Measurements from ENCODE around the gene TOMM34.
A peak's percentile ranks its signal among the peaks of the same experiment; 100 is the strongest.

TOMM34 gene

GRCh38 chr20:44973053-44973452 is 12.9 kb upstream of the TOMM34 start:
- TF ChIP-seq, protein P1, sequence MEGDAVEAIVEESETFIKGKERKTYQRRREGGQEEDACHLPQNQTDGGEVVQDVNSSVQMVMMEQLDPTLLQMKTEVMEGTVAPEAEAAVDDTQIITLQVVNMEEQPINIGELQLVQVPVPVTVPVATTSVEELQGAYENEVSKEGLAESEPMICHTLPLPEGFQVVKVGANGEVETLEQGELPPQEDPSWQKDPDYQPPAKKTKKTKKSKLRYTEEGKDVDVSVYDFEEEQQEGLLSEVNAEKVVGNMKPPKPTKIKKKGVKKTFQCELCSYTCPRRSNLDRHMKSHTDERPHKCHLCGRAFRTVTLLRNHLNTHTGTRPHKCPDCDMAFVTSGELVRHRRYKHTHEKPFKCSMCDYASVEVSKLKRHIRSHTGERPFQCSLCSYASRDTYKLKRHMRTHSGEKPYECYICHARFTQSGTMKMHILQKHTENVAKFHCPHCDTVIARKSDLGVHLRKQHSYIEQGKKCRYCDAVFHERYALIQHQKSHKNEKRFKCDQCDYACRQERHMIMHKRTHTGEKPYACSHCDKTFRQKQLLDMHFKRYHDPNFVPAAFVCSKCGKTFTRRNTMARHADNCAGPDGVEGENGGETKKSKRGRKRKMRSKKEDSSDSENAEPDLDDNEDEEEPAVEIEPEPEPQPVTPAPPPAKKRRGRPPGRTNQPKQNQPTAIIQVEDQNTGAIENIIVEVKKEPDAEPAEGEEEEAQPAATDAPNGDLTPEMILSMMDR (IDR thresholded peaks at IDR 0.05; ENCODE audit: extremely low read depth, insufficient read depth, missing control alignments) = no peak
- in situ Hi-C loops (cut with MboI; ENCODE audit: low pct_unique_long_range_greater_than_20kb, low sequenced_read_pairs, unreplicated experiment) = no loop called here
- DNase-seq (ENCODE audit: low spot score) = no peak

DNA sequence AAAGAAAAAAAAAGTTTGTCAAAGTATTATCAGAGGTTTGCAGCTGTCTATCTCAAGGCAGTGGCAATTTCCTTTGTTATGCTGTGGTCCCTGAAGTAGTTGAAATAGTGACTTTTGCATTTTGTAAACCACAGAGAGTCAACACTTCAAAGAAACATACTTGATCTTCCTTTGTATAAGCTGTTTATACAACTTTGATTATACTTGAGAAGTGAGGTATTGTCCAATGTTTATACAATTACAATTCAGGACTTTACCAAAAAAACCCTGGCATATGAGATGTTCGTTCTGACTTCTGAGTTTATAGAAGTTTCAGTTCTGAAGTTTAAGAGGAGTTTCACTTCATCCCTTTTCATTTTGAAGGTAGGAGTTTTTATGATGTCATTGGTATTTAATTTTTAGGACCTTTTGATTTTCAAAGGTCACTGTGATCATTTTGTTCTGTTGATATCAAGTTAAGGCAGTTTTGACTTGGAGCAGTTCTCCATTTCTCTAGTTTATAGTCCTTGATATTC is 10.1 kb upstream of the TOMM34 start:
- in situ Hi-C loops (cut with MboI; ENCODE audit: low pct_unique_long_range_greater_than_20kb, low sequenced_read_pairs, unreplicated experiment) = no loop called here
- no peak for DNase-seq (ENCODE audit: low spot score)
- TF ChIP-seq, protein P1 (IDR thresholded peaks at IDR 0.05; ENCODE audit: extremely low read depth, insufficient read depth, missing control alignments) = no peak

DNA sequence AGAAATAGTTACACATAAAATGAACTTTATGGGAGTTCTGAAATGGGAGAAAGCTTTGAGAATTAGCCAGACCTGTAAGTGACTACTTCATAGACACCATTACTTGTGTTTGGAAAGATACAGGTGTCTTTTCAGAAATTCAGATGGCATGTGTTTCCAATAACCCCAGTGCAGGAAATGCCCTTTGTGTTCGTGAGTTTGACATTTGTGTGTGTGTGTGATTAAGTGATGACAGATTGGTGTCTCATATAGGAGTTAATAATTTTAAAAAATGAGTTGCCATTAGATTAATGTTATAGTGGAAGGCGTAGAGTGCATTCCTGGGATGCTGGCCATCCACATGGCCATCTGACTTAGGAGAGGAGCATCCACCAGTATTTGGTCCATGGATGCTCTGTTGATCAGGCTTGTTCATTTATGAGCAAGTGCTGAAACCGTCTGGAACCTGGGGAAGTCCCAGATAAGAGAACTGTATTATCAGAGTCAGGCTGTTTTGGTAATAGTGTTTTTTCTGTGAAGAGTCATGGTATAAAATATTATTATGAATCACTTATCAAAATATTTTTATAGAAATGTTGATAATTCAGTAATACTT is 9.2 kb upstream of the TOMM34 start:
- TF ChIP-seq, protein P1 (IDR thresholded peaks at IDR 0.05; ENCODE audit: extremely low read depth, insufficient read depth, missing control alignments) = no peak
- DNase-seq (ENCODE audit: low spot score) = no peak
- in situ Hi-C loops (cut with MboI; ENCODE audit: low pct_unique_long_range_greater_than_20kb, low sequenced_read_pairs, unreplicated experiment) = no loop called here

DNA sequence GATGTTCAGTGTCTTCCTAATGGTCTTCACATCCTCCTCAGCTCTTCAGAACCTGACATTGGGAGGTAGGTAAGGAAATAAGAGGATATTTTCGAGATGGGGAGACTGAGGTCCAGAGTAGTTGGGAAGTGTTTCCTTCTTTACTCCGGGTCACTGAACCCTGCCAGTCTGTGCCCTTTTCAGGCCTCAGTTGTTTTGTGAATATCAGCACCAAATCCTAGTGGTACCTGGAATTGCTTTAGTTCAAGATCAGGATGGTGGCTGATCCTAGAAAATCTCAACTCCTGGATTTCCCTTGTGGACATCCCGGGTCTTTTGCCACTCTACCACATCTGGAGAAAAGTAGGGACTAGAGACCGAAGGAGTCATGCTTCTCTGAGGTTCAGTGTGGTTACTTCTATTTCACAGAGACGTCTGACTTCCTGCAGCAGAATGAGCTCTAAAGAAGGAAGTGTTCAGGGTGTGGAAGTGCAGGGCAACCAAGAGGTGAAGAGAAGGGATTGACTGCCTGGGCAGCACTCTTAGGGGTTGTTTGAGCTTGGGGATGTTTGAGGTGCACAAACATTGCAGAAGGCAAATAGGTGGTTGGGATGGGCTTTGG is 7.1 kb upstream of the TOMM34 start:
- DNase-seq (ENCODE audit: low spot score) = no peak

GRCh38 chr20:44966030-44966961 is 6.1 kb upstream of the TOMM34 start, which contains the start of gene STK4:
Gene STK4 (plus strand): TSS chr20:44966512. CDS start chr20:44966569, 57 bp downstream.
- peak; percentile 89 for DNase-seq (ENCODE audit: low spot score)
- in situ Hi-C loops (cut with MboI; ENCODE audit: low pct_unique_long_range_greater_than_20kb, low sequenced_read_pairs, unreplicated experiment) = no loop called here
- TF ChIP-seq, protein P1 (IDR thresholded peaks at IDR 0.05; ENCODE audit: extremely low read depth, insufficient read depth, missing control alignments) = peak; percentile 77

More for the DNA sequence above, 7.1 kb upstream of the TOMM34 start:
- in situ Hi-C loops (cut with MboI; ENCODE audit: low pct_unique_long_range_greater_than_20kb, low sequenced_read_pairs, unreplicated experiment) = no loop called here
- TF ChIP-seq, protein P1 (IDR thresholded peaks at IDR 0.05; ENCODE audit: extremely low read depth, insufficient read depth, missing control alignments) = no peak

DNA sequence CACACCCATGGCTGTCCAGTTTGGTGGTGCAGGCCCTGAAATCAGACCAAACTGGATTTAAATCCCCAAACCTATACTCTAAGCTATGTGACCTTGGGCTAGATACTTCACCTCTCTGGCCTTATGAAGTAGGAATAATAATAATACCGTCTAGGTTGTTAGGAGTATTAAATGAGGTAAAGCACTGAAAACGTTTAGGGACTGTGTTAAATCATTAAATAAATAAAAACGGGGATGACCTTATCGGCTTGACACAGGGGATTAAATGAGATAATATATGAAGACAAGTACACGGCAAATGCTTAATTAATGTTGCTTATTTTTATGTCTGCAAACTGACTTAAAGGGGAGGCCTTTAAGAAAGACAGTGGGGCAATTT is 5.4 kb upstream of the TOMM34 start:
- in situ Hi-C loops (cut with MboI; ENCODE audit: low pct_unique_long_range_greater_than_20kb, low sequenced_read_pairs, unreplicated experiment) = no loop called here
- no peak for DNase-seq (ENCODE audit: low spot score)
- TF ChIP-seq, protein P1 (IDR thresholded peaks at IDR 0.05; ENCODE audit: extremely low read depth, insufficient read depth, missing control alignments) = no peak

All from GM13977 (cell line).